ENCODE data around the gene RTN4R.
A peak's percentile ranks its signal among the peaks of the same experiment; 100 is the strongest.

The RTN4R gene

GRCh38 chr22:20298803-20299745 lies 31.0 kb upstream of the RTN4R start:
- Mint-ChIP-seq H3K27ac (no peak overlapping the region), H3K9me3 (no peaks in the 10 kb centered on the region), H3K4me3 (peak overlapping the region; percentile 75 to 79 (median 79)), H3K36me3 (ENCODE audit: low read depth) (no peaks in the 10 kb centered on the region), H3K4me1 (no peaks in the 10 kb centered on the region), H3K27me3 (ENCODE audit: low read depth) (peaks cover 64% of the 10 kb centered on the region)
- TF ChIP-seq, protein P1, sequence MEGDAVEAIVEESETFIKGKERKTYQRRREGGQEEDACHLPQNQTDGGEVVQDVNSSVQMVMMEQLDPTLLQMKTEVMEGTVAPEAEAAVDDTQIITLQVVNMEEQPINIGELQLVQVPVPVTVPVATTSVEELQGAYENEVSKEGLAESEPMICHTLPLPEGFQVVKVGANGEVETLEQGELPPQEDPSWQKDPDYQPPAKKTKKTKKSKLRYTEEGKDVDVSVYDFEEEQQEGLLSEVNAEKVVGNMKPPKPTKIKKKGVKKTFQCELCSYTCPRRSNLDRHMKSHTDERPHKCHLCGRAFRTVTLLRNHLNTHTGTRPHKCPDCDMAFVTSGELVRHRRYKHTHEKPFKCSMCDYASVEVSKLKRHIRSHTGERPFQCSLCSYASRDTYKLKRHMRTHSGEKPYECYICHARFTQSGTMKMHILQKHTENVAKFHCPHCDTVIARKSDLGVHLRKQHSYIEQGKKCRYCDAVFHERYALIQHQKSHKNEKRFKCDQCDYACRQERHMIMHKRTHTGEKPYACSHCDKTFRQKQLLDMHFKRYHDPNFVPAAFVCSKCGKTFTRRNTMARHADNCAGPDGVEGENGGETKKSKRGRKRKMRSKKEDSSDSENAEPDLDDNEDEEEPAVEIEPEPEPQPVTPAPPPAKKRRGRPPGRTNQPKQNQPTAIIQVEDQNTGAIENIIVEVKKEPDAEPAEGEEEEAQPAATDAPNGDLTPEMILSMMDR (IDR thresholded peaks at IDR 0.05; ENCODE audit: unreplicated experiment in 3 of 3) = no peak

- no peaks in the 10 kb centered on the region for H3K36me3 Mint-ChIP-seq (ENCODE audit: low read depth)
- no peak overlapping the region for H3K27ac Mint-ChIP-seq
- peaks cover 68% of the 10 kb centered on the region for H3K27me3 Mint-ChIP-seq (ENCODE audit: low read depth)
- H3K4me1 Mint-ChIP-seq = no peaks in the 10 kb centered on the region
- peak overlapping the region; percentile 75 to 79 (median 76) for H3K4me3 Mint-ChIP-seq
- TF ChIP-seq, protein P1 (IDR thresholded peaks at IDR 0.05; ENCODE audit: unreplicated experiment in 3 of 3) = no peak
- H3K9me3 Mint-ChIP-seq = no peaks in the 10 kb centered on the region
These were observed 30.1 kb upstream of the RTN4R start for GRCh38 chr22:20298110-20298802.

DNA sequence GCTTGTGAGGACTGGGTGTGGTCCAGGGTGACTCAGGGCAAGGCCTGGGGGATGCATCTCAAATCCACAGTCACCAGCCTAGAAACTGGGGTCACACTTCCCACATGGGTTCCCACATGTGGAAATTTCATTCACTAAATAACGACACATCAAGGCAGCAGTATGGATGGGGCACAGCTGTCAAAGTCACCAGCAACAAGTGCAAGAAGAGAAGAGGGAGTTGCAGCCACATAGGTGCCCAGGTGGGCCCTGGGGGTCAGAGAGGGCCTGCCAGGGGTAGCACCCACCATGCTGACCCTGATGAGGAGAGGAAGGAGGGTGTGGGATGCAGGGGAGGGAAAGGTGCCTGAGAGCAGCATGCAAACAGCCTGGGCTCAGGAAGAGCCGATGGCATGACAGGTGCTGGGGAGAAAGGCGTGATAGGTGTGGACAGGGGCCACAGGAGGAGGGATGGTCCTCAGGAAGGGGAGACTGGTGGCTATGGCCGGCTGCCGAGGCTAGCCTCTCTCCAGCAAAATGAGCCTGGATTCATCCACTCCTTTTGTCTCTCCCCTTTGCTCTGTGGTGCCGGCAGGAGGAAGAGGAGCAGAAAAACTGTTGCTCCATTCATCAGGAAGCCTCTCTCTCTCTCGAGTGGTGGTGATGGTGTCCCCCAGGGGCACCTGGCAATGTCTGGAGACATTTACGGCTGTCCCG lies 29.4 kb upstream of the RTN4R start:
- Mint-ChIP-seq H3K4me1 (no peaks in the 10 kb centered on the region), H3K9me3 (no peaks in the 10 kb centered on the region), H3K36me3 (ENCODE audit: low read depth) (no peaks in the 10 kb centered on the region), H3K27ac (no peak overlapping the region), H3K27me3 (ENCODE audit: low read depth) (peaks cover 69% of the 10 kb centered on the region), H3K4me3 (peak overlapping the region; percentile 75 to 79 (median 76))
- TF ChIP-seq, protein P1 (IDR thresholded peaks at IDR 0.05; ENCODE audit: unreplicated experiment in 3 of 3) = no peak

DNA sequence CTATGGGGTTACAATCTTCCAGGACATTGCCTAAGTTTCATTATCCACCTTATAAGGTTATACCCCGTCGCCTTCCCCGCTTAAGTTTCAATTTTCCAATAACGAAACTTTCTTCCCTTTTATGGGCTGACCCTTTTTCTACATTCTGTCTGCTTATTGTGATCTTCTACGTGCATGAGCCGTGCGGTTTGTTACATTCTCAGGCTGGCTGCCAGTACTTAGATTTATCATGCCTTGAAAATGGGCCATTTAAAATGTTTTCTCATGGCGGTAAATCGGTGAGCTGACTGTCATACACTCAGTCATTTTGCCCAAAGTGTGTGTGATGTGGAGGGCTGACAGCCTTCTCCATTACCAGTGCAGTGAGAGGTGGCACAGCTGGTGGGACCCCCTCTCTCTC lies 28.5 kb upstream of the RTN4R start:
- no peaks in the 10 kb centered on the region for H3K36me3 Mint-ChIP-seq (ENCODE audit: low read depth)
- H3K27me3 Mint-ChIP-seq (ENCODE audit: low read depth) = peaks cover 70% of the 10 kb centered on the region
- TF ChIP-seq, protein P1 (IDR thresholded peaks at IDR 0.05; ENCODE audit: unreplicated experiment in 3 of 3) = no peak
- H3K9me3 Mint-ChIP-seq = no peaks in the 10 kb centered on the region
- peak overlapping the region in 1 of 3 experiments; percentile 20 for H3K4me3 Mint-ChIP-seq
- H3K27ac Mint-ChIP-seq = no peak overlapping the region
- no peaks in the 10 kb centered on the region for H3K4me1 Mint-ChIP-seq

DNA sequence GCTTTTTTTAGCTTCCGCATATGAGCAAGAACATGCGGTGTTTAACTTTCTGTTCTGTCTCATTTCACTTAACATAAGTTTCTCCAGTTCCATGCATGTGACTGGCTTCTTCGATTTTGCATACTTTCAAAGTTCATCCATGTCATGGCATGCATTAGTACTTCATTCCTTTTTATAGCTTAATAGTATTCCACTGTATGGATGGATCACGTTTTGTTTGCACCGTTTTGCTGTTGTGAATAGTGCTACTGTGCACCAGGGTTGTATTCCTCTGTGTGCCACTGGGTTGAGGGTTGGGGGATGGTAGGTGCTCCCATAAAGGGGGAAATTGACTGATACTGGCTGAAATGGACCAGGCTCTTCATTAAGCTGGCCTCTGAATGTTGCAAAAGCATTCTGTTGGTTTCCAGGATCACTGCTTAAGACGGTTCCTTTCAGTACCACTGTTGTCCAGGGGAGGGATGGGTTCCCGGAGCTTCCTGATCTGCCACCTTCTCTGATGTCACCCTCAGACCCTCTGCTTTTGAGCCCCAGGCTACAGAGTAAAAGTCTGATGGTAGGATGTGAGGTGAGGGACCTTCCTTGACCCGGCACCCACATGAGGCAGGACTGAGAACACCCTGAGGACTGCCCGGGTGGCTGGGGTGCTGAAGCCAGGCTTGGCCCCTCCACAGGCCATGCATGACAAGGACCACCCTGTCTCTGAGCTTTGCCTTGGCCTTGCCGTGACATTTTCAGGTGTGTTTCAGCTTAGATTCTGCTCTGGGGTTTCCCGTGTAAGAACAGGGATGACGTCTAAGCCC lies 27.3 kb upstream of the RTN4R start:
- H3K9me3 Mint-ChIP-seq = no peaks in the 10 kb centered on the region
- TF ChIP-seq, protein P1 (IDR thresholded peaks at IDR 0.05; ENCODE audit: unreplicated experiment in 3 of 3) = no peak
- H3K4me3 Mint-ChIP-seq = no peak overlapping the region
- peaks cover 59% of the 10 kb centered on the region for H3K27me3 Mint-ChIP-seq (ENCODE audit: low read depth)
- no peaks in the 10 kb centered on the region for H3K36me3 Mint-ChIP-seq (ENCODE audit: low read depth)
- no peaks in the 10 kb centered on the region for H3K4me1 Mint-ChIP-seq
- H3K27ac Mint-ChIP-seq = no peak overlapping the region
